ENCODE results near the gene CRHBP.
"Not testable (repeated sequence)": the region's sequence is repeated elsewhere in the genome, so short reads cannot be mapped to it uniquely, and the experiment has no call there.

The CRHBP gene
- 0 to 0.06 reads per million in 2 experiments for total RNA-seq

- DNase-seq (ENCODE audit: low read depth), result no peak
Observed at GRCh38 chr5:76952795-76953536, at the start of gene CRHBP. Gene CRHBP (plus strand): TSS chr5:76953045. CDS start chr5:76953135, 90 bp downstream.

- DNase-seq (ENCODE audit: low read depth), result no peak
Observed at GRCh38 chr5:76908166-76908565, 44.7 kb upstream of the CRHBP start.

- not testable (repeated sequence) for DNase-seq (ENCODE audit: low read depth)
Observed at GRCh38 chr5:76910344-76910933, 42.4 kb upstream of the CRHBP start.

GRCh38 chr5:76914671-76915070, 38.2 kb upstream of the CRHBP start:
- not testable (repeated sequence) for DNase-seq (ENCODE audit: low read depth)

- no peak for DNase-seq (ENCODE audit: low read depth)
Observed at GRCh38 chr5:76918539-76918938, 34.3 kb upstream of the CRHBP start.

GRCh38 chr5:76920491-76920890, 32.4 kb upstream of the CRHBP start:
- DNase-seq (ENCODE audit: low read depth), result no peak

- DNase-seq (ENCODE audit: low read depth), result no peak
Observed at GRCh38 chr5:76926329-76927105, 26.3 kb upstream of the CRHBP start.

- DNase-seq (ENCODE audit: low read depth), result no peak
Observed at GRCh38 chr5:76927961-76928360, 24.9 kb upstream of the CRHBP start.

GRCh38 chr5:76930083-76930482, 22.8 kb upstream of the CRHBP start:
- DNase-seq (ENCODE audit: low read depth), result no peak

- no peak for DNase-seq (ENCODE audit: low read depth)
Observed at GRCh38 chr5:76938177-76938576, 14.7 kb upstream of the CRHBP start.

GRCh38 chr5:76941000-76941399, 11.8 kb upstream of the CRHBP start:
- DNase-seq (ENCODE audit: low read depth), result no peak

- DNase-seq (ENCODE audit: low read depth), result no peak
Observed at GRCh38 chr5:76941442-76941841, 11.4 kb upstream of the CRHBP start.

GRCh38 chr5:76942581-76942980, 10.3 kb upstream of the CRHBP start:
- DNase-seq (ENCODE audit: low read depth), result no peak

GRCh38 chr5:76943006-76943405, 9.8 kb upstream of the CRHBP start:
- no peak for DNase-seq (ENCODE audit: low read depth)

GRCh38 chr5:76944638-76945037, 8.2 kb upstream of the CRHBP start:
- DNase-seq (ENCODE audit: low read depth), result no peak

GRCh38 chr5:76945238-76945637, 7.6 kb upstream of the CRHBP start:
- not testable (repeated sequence) for DNase-seq (ENCODE audit: low read depth)

- no peak for DNase-seq (ENCODE audit: low read depth)
Observed at GRCh38 chr5:76946090-76946489, 6.8 kb upstream of the CRHBP start.

GRCh38 chr5:76947082-76947503, 5.8 kb upstream of the CRHBP start:
- DNase-seq (ENCODE audit: low read depth), result no peak

GRCh38 chr5:76953551-76954382, 922 bp downstream of the CRHBP start:
- DNase-seq (ENCODE audit: low read depth), result no peak

GRCh38 chr5:76954383-76954763, 1.5 kb downstream of the CRHBP start:
- DNase-seq (ENCODE audit: low read depth), result no peak

- DNase-seq (ENCODE audit: low read depth), result no peak
Observed at GRCh38 chr5:76956033-76956432, 3.2 kb downstream of the CRHBP start.

Data from T follicular helper cell (primary cell).